Measurements from ENCODE around the gene BRI3. TPM values are rescaled to one million over a fixed set of nuclear protein-coding genes. Genes with fewer than 3 reads are reported as not detected.
A peak's percentile ranks its signal among the peaks of the same experiment; 100 is the strongest.

BRI3 gene
- total RNA-seq, 4 donors from 2014 or later: 11.2 to 36.2 (median 23.3) TPM

DNA sequence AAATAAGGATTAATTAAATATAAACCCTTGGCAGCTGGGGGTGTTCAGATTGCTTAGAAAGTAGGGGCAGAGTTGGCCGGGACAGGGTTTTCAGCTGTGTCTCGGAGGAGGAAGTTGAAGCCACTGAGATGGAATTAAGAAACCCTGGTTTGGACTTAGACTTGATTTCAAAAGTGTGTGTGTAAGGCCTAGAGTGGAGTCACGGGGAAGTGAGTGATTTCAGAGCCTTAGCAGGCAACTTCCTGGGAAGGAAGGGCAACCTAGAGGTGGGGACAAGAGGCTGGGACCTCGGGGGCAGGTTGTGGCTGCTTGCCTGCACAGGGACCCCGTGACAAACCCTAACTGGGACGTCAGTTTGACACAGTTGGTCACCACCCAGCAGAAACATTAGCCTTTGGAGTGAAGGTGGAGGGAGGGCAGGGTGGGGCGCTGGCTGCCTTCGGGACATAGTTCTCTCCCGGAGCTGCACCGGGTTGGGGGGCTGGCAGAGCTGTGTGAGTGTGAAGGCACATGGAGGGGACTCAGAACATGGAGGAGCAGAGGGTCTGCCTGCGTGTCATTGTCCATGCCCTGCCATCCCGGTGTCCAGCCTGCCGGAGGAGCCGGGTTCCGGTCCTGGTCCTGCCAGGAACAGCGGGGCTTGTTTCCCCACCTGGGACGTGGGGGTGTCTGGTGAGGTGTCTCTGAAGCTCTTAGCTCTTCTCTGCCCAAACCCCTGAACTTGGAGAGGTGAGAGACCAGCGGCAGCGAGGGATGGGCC, 1.8 kb downstream of the BRI3 start:
- Histone ChIP-seq H3K9me3 (no peaks in the 10 kb centered on the region), H3K4me1 (peaks cover 61 to 74% (median 65%) of the 10 kb centered on the region in 3 donors), H3K27ac (peak overlapping the region; percentile 94 to 99 (median 97)), H3K4me3 (peak overlapping the region; percentile 75 to 98 (median 88)), H3K27me3 (no peaks in the 10 kb centered on the region), H3K36me3 (peaks cover 0 to 4% (median 0%) of the 10 kb centered on the region in 3 donors)
- TF ChIP-seq CTCF (IDR thresholded peaks at IDR 0.05) (no peak), POLR2A (IDR thresholded peaks at IDR 0.05) (peak in 1 of 4 donors; percentile 62)
- WGBS, 2 donors: 30 to 38% methylated on average over 10 to 12 of the region's 19 CpGs
- intact Hi-C loops (cut with DNase I): no loop called here
- DNase-seq: no peak

- DNase-seq: no peak
- WGBS, 2 donors: no CpG with 5 or more reads among the region's 8 CpGs
- Histone ChIP-seq H3K4me1 (peaks cover 67 to 79% (median 67%) of the 10 kb centered on the region in 3 donors), H3K9me3 (no peaks in the 10 kb centered on the region), H3K27me3 (no peaks in the 10 kb centered on the region), H3K4me3 (peak overlapping the region; percentile 4 to 98 (median 84)), H3K27ac (peak overlapping the region; percentile 94 to 99 (median 97)), H3K36me3 (peaks cover 0 to 9% (median 0%) of the 10 kb centered on the region in 3 donors)
- intact Hi-C loops (cut with DNase I): no loop called here
- TF ChIP-seq POLR2A (IDR thresholded peaks at IDR 0.05): no peak
- no peak for TF ChIP-seq CTCF (IDR thresholded peaks at IDR 0.05)
Observed at GRCh38 chr7:98283887-98284222, 2.4 kb downstream of the BRI3 start.

- Histone ChIP-seq H3K27ac (peak overlapping the region; percentile 94 to 99 (median 97)), H3K4me3 (peak overlapping the region; percentile 4 to 98 (median 84)), H3K9me3 (no peaks in the 10 kb centered on the region), H3K27me3 (no peaks in the 10 kb centered on the region), H3K36me3 (peaks cover 0 to 16% (median 0%) of the 10 kb centered on the region in 3 donors), H3K4me1 (peaks cover 67 to 86% (median 71%) of the 10 kb centered on the region in 3 donors)
- no peak for DNase-seq
- intact Hi-C loops (cut with DNase I): no loop called here
- 8 to 20% methylated on average over 1 to 9 of the region's 20 CpGs for WGBS, 2 donors
- peak in 2 of 6 experiments; percentile 2 to 19 for TF ChIP-seq CTCF (IDR thresholded peaks at IDR 0.05)
- peak in 3 of 4 donors; percentile 15 to 43 (median 42) for TF ChIP-seq POLR2A (IDR thresholded peaks at IDR 0.05)
Observed at GRCh38 chr7:98284335-98285036, 3.0 kb downstream of the BRI3 start.

DNA sequence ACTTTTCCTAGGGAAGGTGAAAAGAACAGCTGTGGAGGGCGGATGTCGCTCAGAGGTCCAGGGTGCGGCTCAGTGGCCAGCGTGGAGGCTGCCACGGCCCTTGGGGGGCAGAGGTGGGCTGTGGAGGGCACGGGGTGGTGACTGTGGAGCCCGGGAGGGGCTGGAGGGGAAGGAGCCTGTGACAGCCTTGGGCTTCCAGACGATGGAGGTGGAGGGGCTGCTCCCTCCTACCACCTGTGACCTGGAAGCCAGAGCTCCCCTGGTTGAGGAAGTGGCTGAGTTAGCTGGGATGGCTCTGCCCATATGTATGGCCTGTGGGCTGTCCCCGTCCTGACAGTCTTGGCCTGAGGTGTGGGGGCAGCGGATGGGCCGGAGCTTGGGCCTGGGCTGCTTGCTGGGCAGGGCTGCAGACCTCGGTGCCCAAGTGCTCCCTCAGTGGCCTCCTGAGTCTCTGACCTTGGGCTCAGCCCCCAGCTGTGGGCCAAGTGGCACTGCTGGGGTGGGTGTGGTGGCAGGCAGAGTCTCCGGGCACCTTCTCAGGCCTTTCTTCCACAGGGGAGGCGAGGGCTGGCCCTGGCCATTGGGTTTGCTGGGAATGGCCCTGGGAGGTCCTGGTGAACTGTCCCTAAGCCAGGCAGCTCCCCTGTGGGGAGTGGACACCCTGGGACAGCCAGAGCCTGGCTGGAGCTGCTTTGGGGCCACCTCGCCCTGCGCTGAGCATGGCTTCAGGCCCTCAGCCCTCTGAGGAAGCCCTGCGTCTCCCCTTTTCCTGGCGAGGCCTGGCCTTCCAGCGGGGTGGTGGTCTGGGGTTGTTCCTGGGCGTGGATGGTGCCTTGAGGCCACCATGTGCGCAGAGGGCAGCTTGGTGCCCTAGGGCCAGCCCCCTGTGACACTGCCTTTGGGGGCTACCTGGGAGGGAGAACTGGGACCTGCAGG, 3.9 kb downstream of the BRI3 start:
- 60% methylated on average over 1 to 9 of the region's 21 CpGs for WGBS, 2 donors
- intact Hi-C loops (cut with DNase I): no loop called here
- Histone ChIP-seq H3K9me3 (no peaks in the 10 kb centered on the region), H3K4me1 (peaks cover 65 to 84% (median 73%) of the 10 kb centered on the region in 3 donors), H3K27ac (peak overlapping the region; percentile 94 to 99 (median 97)), H3K36me3 (peaks cover 0 to 22% (median 0%) of the 10 kb centered on the region in 3 donors), H3K4me3 (peak overlapping the region in 3 of 4 donors; percentile 75 to 98 (median 93)), H3K27me3 (no peaks in the 10 kb centered on the region)
- TF ChIP-seq CTCF (IDR thresholded peaks at IDR 0.05): no peak
- no peak for TF ChIP-seq POLR2A (IDR thresholded peaks at IDR 0.05)
- no peak for DNase-seq
